Measurements from ENCODE around the gene OR2T8.

OR2T8 gene

GRCh38 chr1:247953408-247953807 lies 33.4 kb downstream of the OR2T8 start:
- DNase-seq: no peak
- Histone ChIP-seq H3K4me1 (ENCODE audit: control insufficient read depth, insufficient read depth, low read length, poor library complexity, severe bottlenecking) (no peaks in the 10 kb centered on the region), H3K27ac (ENCODE audit: insufficient read depth, low read length, poor library complexity, severe bottlenecking) (no peak overlapping the region), H3K9me3 (ENCODE audit: control insufficient read depth, low read length) (no peaks in the 10 kb centered on the region), H3K36me3 (ENCODE audit: control insufficient read depth, insufficient read depth, low read length) (no peaks in the 10 kb centered on the region), H3K4me3 (ENCODE audit: insufficient read depth, low read depth, low read length, poor library complexity, severe bottlenecking) (no peak overlapping the region), H3K27me3 (replicated peaks; ENCODE audit: control insufficient read depth, insufficient read depth, low read length, poor library complexity, severe bottlenecking) (no peaks in the 10 kb centered on the region)

DNA sequence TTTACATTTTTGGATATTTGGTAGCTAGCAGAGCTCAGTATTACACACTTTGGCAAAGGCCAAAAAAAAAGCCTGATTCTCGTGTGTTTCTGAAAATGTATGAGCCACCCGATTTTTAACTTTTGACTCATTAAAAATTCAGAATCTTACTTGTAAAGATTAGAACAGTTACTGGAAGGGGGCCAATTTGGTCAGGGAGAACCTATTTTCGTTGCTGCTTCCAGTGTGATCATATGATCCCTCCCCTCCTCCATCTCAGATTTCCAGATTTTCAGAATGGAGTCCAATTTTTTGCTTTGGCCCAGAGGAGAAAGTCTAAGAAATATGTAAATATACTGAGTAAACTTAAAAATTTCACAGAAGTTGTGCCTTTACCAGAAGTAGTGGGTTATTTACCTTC lies 41.7 kb downstream of the OR2T8 start:
- no peaks in the 10 kb centered on the region for H3K27me3 ChIP-seq (replicated peaks; ENCODE audit: control insufficient read depth, insufficient read depth, low read length, poor library complexity, severe bottlenecking)
- H3K27ac ChIP-seq (ENCODE audit: insufficient read depth, low read length, poor library complexity, severe bottlenecking): no peak overlapping the region
- no peaks in the 10 kb centered on the region for H3K4me1 ChIP-seq (ENCODE audit: control insufficient read depth, insufficient read depth, low read length, poor library complexity, severe bottlenecking)
- no peaks in the 10 kb centered on the region for H3K36me3 ChIP-seq (ENCODE audit: control insufficient read depth, insufficient read depth, low read length)
- H3K4me3 ChIP-seq (ENCODE audit: insufficient read depth, low read depth, low read length, poor library complexity, severe bottlenecking): no peak overlapping the region
- no peaks in the 10 kb centered on the region for H3K9me3 ChIP-seq (ENCODE audit: control insufficient read depth, low read length)
- DNase-seq: no peak

- no peak overlapping the region for H3K27ac ChIP-seq (ENCODE audit: insufficient read depth, low read length, poor library complexity, severe bottlenecking)
- H3K4me1 ChIP-seq (ENCODE audit: control insufficient read depth, insufficient read depth, low read length, poor library complexity, severe bottlenecking): no peaks in the 10 kb centered on the region
- no peak for DNase-seq
- H3K36me3 ChIP-seq (ENCODE audit: control insufficient read depth, insufficient read depth, low read length): no peaks in the 10 kb centered on the region
- no peaks in the 10 kb centered on the region for H3K9me3 ChIP-seq (ENCODE audit: control insufficient read depth, low read length)
- no peaks in the 10 kb centered on the region for H3K27me3 ChIP-seq (replicated peaks; ENCODE audit: control insufficient read depth, insufficient read depth, low read length, poor library complexity, severe bottlenecking)
- no peak overlapping the region for H3K4me3 ChIP-seq (ENCODE audit: insufficient read depth, low read depth, low read length, poor library complexity, severe bottlenecking)
These were observed 43.0 kb downstream of the OR2T8 start for GRCh38 chr1:247962911-247963588.

DNA sequence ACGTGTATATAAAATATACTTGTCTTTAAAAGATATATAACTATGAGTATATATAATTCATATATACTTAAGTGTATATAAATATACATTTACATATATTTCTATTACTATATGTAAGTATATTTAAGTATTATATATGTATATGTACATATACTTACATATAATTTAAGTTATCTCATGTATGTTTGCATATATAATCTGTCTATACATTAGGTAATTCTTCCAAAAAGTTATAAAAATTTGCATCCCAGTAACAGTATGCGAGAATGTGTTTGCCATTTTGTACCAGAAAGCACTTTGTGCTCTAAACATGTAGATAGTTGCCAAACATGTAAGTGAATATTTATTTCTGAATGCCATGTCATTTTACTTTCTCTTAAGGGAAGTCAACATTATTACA lies 44.9 kb downstream of the OR2T8 start, which contains the start of gene OR2AK2:
TSS of gene OR2AK2 (plus strand) at position 301 of the 400 bp plus-strand sequence. CDS start 144 bp downstream, outside the sequence.
- Histone ChIP-seq H3K27ac (ENCODE audit: insufficient read depth, low read length, poor library complexity, severe bottlenecking) (no peak within 1 kb of the TSS), H3K9me3 (ENCODE audit: control insufficient read depth, low read length) (no peaks in the 10 kb centered on the region), H3K4me3 (ENCODE audit: insufficient read depth, low read depth, low read length, poor library complexity, severe bottlenecking) (no peak within 1 kb of the TSS), H3K36me3 (ENCODE audit: control insufficient read depth, insufficient read depth, low read length) (no peaks in the 10 kb centered on the region), H3K4me1 (ENCODE audit: control insufficient read depth, insufficient read depth, low read length, poor library complexity, severe bottlenecking) (no peaks in the 10 kb centered on the region), H3K27me3 (replicated peaks; ENCODE audit: control insufficient read depth, insufficient read depth, low read length, poor library complexity, severe bottlenecking) (no peaks in the 10 kb centered on the region)
- no peak for DNase-seq

GRCh38 chr1:247966532-247967204 lies 46.6 kb downstream of the OR2T8 start:
- Histone ChIP-seq H3K4me3 (ENCODE audit: insufficient read depth, low read depth, low read length, poor library complexity, severe bottlenecking) (no peak overlapping the region), H3K9me3 (ENCODE audit: control insufficient read depth, low read length) (no peaks in the 10 kb centered on the region)
- DNase-seq: no peak

More at GRCh38 chr1:247966532-247967204, 46.6 kb downstream of the OR2T8 start:
- Histone ChIP-seq H3K27ac (ENCODE audit: insufficient read depth, low read length, poor library complexity, severe bottlenecking) (no peak overlapping the region), H3K27me3 (replicated peaks; ENCODE audit: control insufficient read depth, insufficient read depth, low read length, poor library complexity, severe bottlenecking) (no peaks in the 10 kb centered on the region), H3K4me1 (ENCODE audit: control insufficient read depth, insufficient read depth, low read length, poor library complexity, severe bottlenecking) (no peaks in the 10 kb centered on the region), H3K36me3 (ENCODE audit: control insufficient read depth, insufficient read depth, low read length) (no peaks in the 10 kb centered on the region)

Data from effector memory CD4-positive, alpha-beta T cell (primary cell).